OCI-LY1 (cell line): ENCODE results near the gene CCDC91.

Source experiments
- CTCF ChIP-seq: fragments of 200-600 bp; sonication (generic), shearing (Covaris generic); IDR thresholded peaks from 2 replicates; pipeline ENCODE4 v1.5.1; 2017; ENCODE audit warnings: mild to moderate bottlenecking, antibody characterized with exemption, low read length, moderate library complexity, mixed read lengths
- EZH2 ChIP-seq: fragments of 200-600 bp; sonication (generic), shearing (Covaris generic); IDR thresholded peaks from 2 replicates; pipeline ENCODE4 v1.8.0; 2017; ENCODE audit warnings: borderline replicate concordance, mixed run types, mild to moderate bottlenecking, antibody characterized with exemption, low read length, moderate library complexity, mixed read lengths

GRCh38 chr12:28350502-28350901, 160.2 kb downstream of the CCDC91 start:
- TF ChIP-seq CTCF: no peak
- TF ChIP-seq EZH2: no peak
